GM21447 (cell line): ENCODE measurements around the gene ZBTB20.

Experiments
- ATAC-seq: cut with Tn5 transposase; IDR thresholded peaks from one replicate; pipeline ENCODE4 v1.9.1; 2021; ENCODE audit not compliant: unreplicated experiment

Gene ZBTB20

GRCh38 chr3:115092220-115092791 lies 54.8 kb downstream of the ZBTB20 start:
- peak; percentile 79 for ATAC-seq

DNA sequence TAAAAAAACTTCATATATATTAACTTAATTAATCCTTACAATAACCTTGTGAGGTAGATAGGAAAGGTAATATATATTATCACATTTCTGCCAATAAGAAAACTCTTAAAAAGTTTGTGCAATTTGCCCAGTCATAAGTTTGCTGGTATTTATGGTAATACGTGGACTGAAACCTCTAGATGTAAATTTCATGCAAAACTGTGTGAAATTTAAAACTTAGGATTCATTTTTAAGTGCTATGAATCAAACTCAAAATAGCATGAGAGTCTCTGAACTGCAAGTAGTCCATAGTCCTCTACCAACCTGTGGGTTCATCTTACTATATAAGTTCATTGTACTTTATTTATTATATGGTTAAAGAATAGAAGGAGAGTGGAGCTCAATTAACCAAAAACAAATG lies 56.4 kb downstream of the ZBTB20 start:
- no peak for ATAC-seq

GRCh38 chr3:115089481-115089880 lies 57.6 kb downstream of the ZBTB20 start:
- no peak for ATAC-seq

DNA sequence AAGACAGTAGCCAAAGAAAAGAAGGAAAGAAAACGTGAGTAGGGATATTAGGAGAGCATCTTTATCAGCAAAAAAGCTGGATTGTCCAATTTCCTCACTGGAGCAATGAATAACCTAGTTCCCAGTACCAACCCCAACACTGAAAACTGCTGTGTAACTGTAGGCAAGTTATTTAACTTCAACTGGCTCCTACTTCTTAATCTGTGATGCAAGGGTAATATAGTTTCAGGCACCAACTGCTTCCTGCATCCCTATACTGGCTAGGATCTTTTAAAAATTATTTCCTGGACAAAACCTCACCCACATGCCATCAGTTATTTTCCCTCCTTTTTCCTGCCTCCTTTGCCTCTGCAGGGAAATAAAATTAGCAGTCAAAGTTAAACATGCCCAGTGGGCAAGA lies 59.6 kb downstream of the ZBTB20 start:
- ATAC-seq = no peak

DNA sequence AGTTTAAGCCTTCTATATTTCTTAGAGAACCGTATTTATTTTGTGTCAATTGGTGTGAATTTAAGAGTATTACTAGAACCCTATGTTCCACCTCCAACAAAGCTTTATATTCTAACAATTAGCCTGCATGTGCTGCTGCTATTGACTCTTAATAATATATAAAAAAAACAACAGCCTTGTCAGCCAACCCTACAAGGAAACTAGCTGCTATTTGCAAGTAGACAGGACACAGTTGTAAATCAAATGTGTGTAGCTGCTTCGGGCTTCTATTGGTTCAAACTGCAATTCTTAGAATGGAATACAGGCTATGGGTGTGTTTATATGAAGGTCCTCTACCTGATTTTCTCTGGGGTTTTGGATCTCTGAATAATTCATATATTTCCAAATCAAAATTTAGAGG lies 60.7 kb downstream of the ZBTB20 start:
- ATAC-seq = no peak

GRCh38 chr3:115085197-115085865 lies 61.8 kb downstream of the ZBTB20 start:
- no peak for ATAC-seq

GRCh38 chr3:115084686-115085085 lies 62.4 kb downstream of the ZBTB20 start:
- no peak for ATAC-seq

DNA sequence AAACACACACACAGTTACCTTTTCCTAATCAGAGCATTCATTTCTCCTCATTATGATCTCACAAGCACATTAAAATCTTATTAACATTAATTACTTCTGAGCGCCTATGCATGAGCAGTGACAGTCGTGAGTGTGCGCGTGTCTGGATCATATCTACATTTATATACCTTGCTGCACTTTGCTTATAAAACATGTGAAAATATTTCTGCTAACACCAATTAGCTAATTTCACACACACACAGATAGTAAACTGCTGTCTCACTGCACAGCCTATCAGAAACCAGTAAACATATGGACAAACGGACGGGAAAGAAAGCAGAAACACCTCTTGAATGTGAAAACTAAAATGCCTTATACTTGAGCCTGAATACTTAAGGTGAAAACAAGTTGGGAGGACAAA lies 64.8 kb downstream of the ZBTB20 start:
- no peak for ATAC-seq

GRCh38 chr3:115081444-115081843 lies 65.6 kb downstream of the ZBTB20 start:
- no peak for ATAC-seq

- no peak for ATAC-seq
Measured at GRCh38 chr3:115077501-115078250, 69.4 kb downstream of the ZBTB20 start.

GRCh38 chr3:115074502-115074901 lies 72.6 kb downstream of the ZBTB20 start:
- ATAC-seq = no peak

- ATAC-seq = no peak
Measured at GRCh38 chr3:115072265-115073021, 74.6 kb downstream of the ZBTB20 start.

DNA sequence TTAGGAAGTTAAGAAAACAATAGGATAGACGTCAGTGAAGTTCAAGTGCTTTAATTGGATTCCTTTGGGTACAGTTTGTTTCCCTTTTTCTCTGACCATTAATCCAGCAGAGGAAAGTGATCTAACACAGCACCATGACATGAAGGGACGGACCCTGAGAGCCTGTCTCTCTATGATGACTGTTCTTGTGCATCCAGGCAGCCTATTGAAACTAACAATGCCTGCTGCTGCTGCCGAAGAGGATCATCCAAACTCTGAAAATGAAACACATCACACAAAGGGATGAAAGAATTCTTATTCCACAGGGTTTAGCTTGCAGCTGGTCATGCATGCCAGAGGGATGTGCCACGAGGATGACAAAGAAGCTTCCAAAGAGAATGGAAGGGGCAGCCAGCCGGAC lies 75.5 kb downstream of the ZBTB20 start:
- no peak for ATAC-seq

DNA sequence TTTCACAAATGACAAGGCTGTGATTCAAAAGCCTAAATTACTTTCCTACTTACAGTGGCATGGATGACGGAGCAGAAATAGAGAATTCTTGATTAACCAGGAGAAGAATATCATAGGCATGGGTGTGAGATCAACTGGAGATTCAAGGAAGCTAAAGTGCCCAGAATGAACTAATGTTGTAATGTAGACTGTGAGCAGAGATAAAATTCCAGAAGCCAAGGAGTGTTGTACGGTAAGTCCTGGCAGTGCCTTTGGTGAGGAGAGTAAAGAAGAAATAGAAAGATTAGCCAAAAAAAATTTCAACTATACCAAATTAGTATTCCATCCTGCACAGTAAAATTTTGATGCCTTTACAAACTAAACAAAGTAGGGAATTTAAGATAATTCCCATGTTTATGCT lies 75.9 kb downstream of the ZBTB20 start:
- ATAC-seq = no peak

- ATAC-seq = no peak
Measured at GRCh38 chr3:115068799-115069198, 78.3 kb downstream of the ZBTB20 start.

GRCh38 chr3:115062412-115062956 lies 84.6 kb downstream of the ZBTB20 start:
- ATAC-seq = no peak

DNA sequence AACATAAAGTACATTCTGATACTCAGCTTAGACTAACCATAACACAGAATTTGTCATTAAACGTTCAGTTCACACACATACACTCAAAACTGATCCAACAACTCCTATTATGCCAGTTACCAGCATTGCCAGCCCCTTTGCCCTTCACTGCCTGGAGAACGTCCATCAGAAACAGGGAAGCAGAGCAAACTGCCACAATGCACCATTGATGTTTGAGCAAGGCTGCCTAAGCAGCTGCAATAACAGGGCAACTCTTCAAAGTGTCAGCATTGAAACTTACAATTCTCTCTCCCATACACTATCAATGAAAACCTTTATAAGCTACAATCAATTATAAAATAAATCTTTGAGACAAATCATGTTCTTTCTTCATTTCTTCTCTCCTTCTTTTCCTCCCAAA lies 85.1 kb downstream of the ZBTB20 start:
- no peak for ATAC-seq

GRCh38 chr3:115052906-115053305 lies 94.2 kb downstream of the ZBTB20 start:
- ATAC-seq = no peak

- no peak for ATAC-seq
Measured at GRCh38 chr3:115042351-115042750, 104.7 kb downstream of the ZBTB20 start.

GRCh38 chr3:115040673-115041286 lies 106.3 kb downstream of the ZBTB20 start:
- peak; percentile 53 for ATAC-seq

GRCh38 chr3:115040246-115040645 lies 106.8 kb downstream of the ZBTB20 start:
- ATAC-seq = no peak
